ENCODE measurements around the gene MYZAP.

GRCh38 chr15:57591237-57591821 is 375 bp upstream of the MYZAP start:
- TF ChIP-seq POLR2AphosphoS5 (IDR thresholded peaks at IDR 0.05), result no peak
- TF ChIP-seq, protein P1, sequence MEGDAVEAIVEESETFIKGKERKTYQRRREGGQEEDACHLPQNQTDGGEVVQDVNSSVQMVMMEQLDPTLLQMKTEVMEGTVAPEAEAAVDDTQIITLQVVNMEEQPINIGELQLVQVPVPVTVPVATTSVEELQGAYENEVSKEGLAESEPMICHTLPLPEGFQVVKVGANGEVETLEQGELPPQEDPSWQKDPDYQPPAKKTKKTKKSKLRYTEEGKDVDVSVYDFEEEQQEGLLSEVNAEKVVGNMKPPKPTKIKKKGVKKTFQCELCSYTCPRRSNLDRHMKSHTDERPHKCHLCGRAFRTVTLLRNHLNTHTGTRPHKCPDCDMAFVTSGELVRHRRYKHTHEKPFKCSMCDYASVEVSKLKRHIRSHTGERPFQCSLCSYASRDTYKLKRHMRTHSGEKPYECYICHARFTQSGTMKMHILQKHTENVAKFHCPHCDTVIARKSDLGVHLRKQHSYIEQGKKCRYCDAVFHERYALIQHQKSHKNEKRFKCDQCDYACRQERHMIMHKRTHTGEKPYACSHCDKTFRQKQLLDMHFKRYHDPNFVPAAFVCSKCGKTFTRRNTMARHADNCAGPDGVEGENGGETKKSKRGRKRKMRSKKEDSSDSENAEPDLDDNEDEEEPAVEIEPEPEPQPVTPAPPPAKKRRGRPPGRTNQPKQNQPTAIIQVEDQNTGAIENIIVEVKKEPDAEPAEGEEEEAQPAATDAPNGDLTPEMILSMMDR (IDR thresholded peaks at IDR 0.05; ENCODE audit: poor library complexity, severe bottlenecking), result no peak
- no peak for TF ChIP-seq TAF1 (IDR thresholded peaks at IDR 0.05; ENCODE audit: low read depth)
- no peak for TF ChIP-seq REST (IDR thresholded peaks at IDR 0.05; ENCODE audit: borderline replicate concordance)
- no peak for TF ChIP-seq EP300 (conservative IDR thresholded peaks at IDR 0.05; ENCODE audit: poor library complexity, severe bottlenecking)
- TF ChIP-seq EZH2 (IDR thresholded peaks at IDR 0.05; ENCODE audit: borderline replicate concordance, insufficient read depth, low read length, poor library complexity, severe bottlenecking), result no peak
- no peak for TF ChIP-seq RAD21 (conservative IDR thresholded peaks at IDR 0.05)
